K562 (cell line): Measurements from ENCODE around the gene PNPLA7.
"Not testable (repeated sequence)": the region's sequence is repeated elsewhere in the genome, so short reads cannot be mapped to it uniquely, and the experiment has no call there.

Source experiments
- KDM1A ChIP-seq, 2 experiments: fragments of 450-650 bp; IDR thresholded peaks; 2 replicates each; pipeline ENCODE4 v1.6.1; 2016; ENCODE audit warnings: mild to moderate bottlenecking in 2 of 2
- ZBED1 ChIP-seq: IDR thresholded peaks from 2 replicates; pipeline ENCODE4 v1.6.1; 2014
- TF ChIP-seq, protein P1 (sequence below): sonication (generic); formaldehyde crosslinking; IDR thresholded peaks from 2 replicates; pipeline ENCODE4 v1.8.1; 2022; ENCODE audit warnings: missing genetic modification reagents
- TF ChIP-seq, protein P2 (sequence below): sonication (generic); formaldehyde crosslinking; IDR thresholded peaks from 2 replicates; pipeline ENCODE4 v1.8.1; 2023; ENCODE audit warnings: mild to moderate bottlenecking, missing genetic modification reagents
- TF ChIP-seq, protein P3 (sequence below), 2 experiments: fragments of 450-650 bp in 1 of 2; sonication (generic) in 1 of 2; formaldehyde crosslinking in 1 of 2; IDR thresholded peaks in 1 of 2; conservative IDR thresholded peaks in 1 of 2; 2 replicates each; pipeline versions ENCODE4 v1.6.1 to v1.8.1; 2016 to 2023; ENCODE audit warnings: mild to moderate bottlenecking in 2 of 2, moderate library complexity in 2 of 2, inconsistent platforms in 1 of 2, missing genetic modification reagents in 1 of 2

DNA sequence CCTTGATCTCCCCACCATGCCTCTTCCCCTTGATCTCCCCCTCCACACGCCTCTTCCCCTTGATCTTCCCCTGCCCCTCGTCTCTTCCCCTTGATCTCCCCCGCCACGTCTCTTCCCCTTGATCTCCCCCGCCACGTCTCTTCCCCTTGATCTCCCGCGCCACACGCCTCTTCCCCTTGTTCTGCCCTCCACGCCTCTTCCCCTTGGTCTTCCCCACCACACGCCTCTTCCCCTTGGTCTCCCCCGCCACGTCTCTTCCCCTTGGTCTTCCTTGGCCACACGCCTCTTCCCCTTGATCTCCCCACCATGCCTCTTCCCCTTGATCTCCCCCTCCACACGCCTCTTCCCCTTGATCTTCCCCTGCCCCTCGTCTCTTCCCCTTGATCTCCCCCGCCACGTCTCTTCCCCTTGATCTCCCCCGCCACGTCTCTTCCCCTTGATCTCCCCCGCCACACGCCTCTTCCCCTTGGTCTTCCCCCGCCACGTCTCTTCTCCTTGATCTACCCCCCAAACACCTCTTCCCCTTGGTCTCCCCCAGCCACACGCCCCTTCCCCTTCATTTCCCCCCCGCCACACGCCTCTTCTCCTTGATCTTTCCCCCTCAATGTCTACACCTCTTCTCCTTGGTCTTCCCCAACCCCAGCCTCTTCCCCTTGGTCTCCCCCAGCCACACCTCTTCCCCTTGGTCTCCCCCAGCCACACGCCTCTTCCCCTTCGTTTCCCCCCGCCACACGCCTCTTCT lies 98.8 kb downstream of the PNPLA7 start:
- TF ChIP-seq KDM1A (IDR thresholded peaks at IDR 0.05); ZBED1: not testable (repeated sequence)
- TF ChIP-seq, protein P1, sequence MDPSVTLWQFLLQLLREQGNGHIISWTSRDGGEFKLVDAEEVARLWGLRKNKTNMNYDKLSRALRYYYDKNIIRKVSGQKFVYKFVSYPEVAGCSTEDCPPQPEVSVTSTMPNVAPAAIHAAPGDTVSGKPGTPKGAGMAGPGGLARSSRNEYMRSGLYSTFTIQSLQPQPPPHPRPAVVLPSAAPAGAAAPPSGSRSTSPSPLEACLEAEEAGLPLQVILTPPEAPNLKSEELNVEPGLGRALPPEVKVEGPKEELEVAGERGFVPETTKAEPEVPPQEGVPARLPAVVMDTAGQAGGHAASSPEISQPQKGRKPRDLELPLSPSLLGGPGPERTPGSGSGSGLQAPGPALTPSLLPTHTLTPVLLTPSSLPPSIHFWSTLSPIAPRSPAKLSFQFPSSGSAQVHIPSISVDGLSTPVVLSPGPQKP, result not testable (repeated sequence)
- TF ChIP-seq, protein P2, sequence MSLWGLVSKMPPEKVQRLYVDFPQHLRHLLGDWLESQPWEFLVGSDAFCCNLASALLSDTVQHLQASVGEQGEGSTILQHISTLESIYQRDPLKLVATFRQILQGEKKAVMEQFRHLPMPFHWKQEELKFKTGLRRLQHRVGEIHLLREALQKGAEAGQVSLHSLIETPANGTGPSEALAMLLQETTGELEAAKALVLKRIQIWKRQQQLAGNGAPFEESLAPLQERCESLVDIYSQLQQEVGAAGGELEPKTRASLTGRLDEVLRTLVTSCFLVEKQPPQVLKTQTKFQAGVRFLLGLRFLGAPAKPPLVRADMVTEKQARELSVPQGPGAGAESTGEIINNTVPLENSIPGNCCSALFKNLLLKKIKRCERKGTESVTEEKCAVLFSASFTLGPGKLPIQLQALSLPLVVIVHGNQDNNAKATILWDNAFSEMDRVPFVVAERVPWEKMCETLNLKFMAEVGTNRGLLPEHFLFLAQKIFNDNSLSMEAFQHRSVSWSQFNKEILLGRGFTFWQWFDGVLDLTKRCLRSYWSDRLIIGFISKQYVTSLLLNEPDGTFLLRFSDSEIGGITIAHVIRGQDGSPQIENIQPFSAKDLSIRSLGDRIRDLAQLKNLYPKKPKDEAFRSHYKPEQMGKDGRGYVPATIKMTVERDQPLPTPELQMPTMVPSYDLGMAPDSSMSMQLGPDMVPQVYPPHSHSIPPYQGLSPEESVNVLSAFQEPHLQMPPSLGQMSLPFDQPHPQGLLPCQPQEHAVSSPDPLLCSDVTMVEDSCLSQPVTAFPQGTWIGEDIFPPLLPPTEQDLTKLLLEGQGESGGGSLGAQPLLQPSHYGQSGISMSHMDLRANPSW (CRISPR knock-in tag), result not testable (repeated sequence)
- TF ChIP-seq, protein P3, sequence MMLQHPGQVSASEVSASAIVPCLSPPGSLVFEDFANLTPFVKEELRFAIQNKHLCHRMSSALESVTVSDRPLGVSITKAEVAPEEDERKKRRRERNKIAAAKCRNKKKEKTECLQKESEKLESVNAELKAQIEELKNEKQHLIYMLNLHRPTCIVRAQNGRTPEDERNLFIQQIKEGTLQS (IDR thresholded peaks at IDR 0.05), result not testable (repeated sequence)
- TF ChIP-seq, protein P3 (CRISPR knock-in tag; conservative IDR thresholded peaks at IDR 0.05), result not testable (repeated sequence)
